ENCODE data around the gene POU2AF1.

DNA sequence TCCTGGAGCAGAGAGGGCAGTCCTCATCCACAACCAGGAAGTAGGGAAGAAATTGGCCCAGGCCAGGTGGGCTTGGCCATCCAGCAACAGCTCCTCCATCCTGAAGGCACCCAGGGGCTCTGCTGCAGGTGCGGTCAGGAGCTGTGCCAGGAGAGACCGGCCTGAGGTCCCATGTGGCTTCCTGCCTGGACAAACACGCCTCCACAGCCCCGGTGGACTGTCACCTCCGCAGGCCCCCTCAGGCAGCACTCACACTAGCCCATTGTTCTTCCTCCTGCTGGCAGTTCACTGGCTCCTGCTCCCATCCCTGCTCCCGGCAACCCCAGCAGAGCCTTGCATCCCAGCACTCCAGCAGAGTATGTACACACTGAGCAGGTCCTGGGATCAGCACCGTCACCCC lies 16.0 kb upstream of the POU2AF1 start:
- TF ChIP-seq, protein P1, sequence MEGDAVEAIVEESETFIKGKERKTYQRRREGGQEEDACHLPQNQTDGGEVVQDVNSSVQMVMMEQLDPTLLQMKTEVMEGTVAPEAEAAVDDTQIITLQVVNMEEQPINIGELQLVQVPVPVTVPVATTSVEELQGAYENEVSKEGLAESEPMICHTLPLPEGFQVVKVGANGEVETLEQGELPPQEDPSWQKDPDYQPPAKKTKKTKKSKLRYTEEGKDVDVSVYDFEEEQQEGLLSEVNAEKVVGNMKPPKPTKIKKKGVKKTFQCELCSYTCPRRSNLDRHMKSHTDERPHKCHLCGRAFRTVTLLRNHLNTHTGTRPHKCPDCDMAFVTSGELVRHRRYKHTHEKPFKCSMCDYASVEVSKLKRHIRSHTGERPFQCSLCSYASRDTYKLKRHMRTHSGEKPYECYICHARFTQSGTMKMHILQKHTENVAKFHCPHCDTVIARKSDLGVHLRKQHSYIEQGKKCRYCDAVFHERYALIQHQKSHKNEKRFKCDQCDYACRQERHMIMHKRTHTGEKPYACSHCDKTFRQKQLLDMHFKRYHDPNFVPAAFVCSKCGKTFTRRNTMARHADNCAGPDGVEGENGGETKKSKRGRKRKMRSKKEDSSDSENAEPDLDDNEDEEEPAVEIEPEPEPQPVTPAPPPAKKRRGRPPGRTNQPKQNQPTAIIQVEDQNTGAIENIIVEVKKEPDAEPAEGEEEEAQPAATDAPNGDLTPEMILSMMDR (IDR thresholded peaks at IDR 0.05): no peak
- no peak for TF ChIP-seq POLR2A (IDR thresholded peaks at IDR 0.05)

Measured in right lobe of liver (tissue), 4 donors.